OCI-M1 (cell line): Measurements from ENCODE around the gene NCBP3.
"Not testable (repeated sequence)": the region's sequence is repeated elsewhere in the genome, so short reads cannot be mapped to it uniquely, and the experiment has no call there.

Source experiments
- DNase-seq: peaks from one replicate; lab custom pipeline; 2025; lab: John Stamatoyannopoulos, UW

NCBP3 gene

DNA sequence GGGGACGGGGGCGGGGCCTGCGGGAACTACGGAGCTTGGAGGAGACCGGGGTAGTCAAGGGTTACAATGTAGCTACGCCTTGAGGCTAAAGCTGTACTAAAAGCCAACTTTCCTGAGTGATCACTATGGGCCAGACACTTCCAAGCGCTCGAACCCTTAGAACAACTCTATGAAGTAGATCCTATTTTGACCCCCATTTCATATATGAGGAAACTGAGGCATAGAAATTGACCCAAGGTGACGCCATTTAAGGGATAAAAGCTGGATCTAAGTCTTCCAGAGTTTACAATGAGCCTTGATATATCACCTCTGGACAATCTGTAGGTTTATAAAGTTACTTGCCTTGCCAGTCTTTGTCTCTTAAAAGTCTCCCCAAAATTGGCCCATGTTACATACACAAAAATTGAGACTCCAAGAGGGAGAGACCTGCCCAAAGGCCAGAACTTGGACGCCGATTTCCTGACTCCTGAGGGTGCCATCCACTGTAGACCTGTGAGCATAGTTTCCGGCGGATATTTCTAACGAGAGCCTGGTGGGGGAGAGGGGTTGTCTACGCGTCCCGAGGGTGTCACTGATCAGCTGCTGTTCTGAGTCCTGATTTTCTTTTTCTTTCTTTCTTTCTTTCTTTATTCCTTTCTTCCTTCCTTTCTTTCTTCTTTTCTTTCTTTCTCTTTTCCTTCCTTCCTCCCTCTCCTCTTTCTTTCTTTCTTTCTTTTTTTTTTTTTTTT is 555 bp upstream of the NCBP3 start:
- no peak for DNase-seq

DNA sequence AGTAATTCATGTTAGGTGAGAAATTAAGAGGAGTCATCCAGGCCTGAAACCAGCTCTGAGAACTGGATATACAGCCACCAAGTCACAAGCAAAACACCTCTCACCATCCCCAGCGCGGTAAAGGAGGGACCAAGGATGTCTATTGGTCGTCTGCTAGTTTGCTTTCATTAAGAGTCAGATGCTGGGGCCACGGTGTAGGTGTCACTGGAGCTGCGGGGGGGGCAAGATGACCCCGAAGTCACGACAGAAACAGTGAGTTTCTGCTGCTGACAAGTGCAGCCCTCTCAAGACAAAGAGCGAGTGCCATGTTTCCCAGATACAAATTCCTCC is 790 bp downstream of the NCBP3 start:
- DNase-seq, result peak; percentile 53

DNA sequence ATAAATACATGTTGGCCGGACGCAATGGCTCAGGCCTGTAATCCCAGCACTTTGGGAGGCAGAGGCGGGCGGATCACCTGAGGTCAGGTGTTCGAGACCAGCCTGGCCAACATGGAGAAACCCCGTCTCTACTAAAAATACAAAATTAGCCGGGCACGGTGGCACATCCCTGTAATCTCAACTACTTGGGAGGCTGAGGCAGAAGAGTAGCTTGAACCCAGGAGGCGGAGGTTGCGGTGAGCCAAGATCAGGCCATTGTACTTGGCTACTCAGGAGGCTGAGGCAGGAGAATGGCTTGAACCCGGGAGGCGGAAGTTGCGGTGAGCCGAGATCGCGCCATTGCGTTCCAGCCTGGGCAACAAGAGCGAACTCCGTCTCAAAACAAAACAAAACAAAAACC is 1.5 kb downstream of the NCBP3 start:
- not testable (repeated sequence) for DNase-seq

GRCh38 chr17:3843935-3844516 is 2.0 kb downstream of the NCBP3 start:
- peak; percentile 61 for DNase-seq

DNA sequence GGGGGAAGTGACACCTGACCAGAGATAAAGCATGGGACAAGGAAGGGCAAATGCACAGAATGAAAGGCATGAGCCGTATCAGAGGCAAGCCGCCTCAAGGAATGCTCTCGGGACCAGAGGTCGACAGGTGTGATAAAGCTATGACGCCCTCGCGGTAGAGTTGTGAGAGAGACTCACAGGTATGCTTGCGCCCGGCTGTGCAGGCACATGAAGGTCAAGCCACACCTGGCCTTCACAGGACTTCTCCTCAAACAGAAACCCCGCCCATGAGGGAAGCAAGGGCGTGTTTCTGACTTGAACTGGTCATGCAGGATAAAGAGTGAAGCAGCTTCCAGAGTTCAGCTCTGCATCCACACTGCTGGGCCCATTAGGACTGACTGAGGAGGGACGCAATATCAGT is 7.8 kb downstream of the NCBP3 start:
- DNase-seq, result no peak

DNA sequence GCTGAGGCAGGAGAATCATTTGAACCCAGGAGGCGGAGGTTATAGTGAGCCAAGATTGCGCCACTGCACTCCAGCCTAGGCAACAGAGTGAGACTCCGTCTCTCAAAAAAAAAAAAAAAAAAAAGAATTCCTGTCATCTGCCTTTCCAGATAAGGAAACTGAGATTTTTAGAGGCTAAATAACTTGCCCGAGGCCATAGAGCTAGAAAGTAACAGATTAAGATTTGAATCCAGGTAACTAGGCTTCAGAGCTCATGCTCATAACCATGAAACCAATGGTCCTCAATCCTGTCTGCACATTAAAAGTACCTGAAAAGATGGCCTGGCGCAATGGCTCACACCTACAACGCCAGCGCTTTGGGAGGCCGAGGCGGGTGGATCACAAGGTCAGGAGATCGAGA is 9.5 kb downstream of the NCBP3 start:
- DNase-seq, result no peak

DNA sequence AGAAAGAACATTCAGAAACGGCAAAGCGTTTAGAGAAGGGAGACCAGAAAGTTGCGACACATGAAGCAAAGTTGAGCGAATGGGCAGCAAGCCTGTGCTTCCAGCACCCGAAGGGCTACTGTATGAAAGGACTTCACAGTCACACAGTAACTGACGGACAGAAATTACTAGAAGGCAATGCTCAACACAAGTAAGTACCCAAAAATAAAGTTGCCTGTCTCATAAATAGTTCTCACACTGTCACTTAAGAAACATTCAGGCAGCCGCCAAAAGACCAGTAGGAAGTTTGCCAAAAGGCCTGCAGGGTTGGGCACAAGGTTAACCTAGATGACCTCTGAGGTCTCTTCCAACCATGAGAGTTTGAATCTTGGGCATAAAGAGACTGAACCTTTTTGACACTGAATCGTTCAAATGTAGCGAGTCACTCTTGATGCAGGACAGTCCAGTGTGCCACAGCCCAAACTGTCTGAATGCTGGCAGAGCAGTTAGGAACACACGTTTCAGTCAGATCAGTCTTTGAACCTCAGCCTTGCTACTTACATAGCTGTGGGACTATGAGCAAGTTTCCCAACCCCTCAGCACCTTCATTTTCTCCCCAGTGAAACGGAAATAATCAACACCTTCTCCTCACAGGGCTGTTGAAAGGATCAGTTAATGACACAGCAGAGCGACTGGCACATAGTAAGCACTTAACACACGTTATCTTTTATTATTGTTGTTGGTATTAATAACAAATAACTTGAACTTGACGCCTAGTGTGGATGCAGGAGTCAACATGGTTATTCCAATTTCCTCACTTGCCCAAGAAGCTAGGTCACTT is 10.4 kb downstream of the NCBP3 start:
- no peak for DNase-seq

DNA sequence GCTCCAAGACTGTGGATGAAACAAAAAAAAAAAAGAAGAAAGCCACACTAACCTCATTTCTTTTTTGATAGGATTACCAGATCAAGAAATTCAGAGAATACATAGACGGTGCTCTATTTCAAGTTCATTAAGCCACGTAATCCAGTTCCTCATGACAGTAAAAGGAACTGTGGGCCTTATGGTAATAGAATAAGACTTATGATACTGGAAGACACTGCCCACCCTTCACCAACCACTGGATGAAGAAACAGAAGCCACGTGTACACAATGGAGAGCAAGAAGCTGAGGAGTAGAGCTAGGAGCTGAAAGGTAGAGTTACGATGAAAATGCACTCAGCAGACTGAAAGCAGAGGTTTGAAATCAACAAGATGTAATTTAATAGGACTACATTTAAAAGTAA is 11.2 kb downstream of the NCBP3 start:
- no peak for DNase-seq

- DNase-seq, result no peak
Measured at GRCh38 chr17:3828852-3829232, 17.2 kb downstream of the NCBP3 start.

DNA sequence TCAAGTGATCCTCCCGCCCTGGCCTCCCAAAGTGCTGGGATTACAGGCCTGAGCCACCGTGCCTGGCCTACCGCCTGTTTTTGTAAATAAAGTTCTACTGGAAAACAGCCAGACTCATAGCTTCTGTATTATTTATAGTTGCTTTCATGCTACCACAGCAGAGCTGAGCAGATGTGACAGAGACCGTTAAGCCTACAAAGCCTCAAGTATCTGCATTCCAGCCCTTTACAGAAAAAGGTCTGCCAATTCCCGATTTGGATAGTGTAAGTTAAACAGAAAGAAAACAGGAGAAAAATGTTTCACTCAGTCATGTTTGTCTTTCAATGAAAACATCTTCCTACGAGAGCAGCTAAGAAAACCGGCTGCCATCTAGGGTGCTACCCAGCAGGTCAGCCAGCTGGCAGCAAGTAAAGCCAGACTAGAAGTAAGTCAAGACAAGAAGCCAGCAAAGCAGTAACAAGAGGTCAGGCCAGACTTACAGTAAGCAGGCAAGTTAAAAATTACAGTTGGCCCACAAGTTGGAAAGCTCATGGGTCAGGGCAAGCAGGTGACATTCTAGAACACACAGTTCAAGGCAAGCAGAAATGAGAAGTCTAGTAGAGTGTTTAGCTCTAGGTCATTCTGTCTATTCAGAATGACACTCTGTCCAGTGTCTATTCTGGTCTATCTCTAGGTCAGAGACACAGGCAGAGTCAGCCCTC is 17.7 kb downstream of the NCBP3 start:
- no peak for DNase-seq

DNA sequence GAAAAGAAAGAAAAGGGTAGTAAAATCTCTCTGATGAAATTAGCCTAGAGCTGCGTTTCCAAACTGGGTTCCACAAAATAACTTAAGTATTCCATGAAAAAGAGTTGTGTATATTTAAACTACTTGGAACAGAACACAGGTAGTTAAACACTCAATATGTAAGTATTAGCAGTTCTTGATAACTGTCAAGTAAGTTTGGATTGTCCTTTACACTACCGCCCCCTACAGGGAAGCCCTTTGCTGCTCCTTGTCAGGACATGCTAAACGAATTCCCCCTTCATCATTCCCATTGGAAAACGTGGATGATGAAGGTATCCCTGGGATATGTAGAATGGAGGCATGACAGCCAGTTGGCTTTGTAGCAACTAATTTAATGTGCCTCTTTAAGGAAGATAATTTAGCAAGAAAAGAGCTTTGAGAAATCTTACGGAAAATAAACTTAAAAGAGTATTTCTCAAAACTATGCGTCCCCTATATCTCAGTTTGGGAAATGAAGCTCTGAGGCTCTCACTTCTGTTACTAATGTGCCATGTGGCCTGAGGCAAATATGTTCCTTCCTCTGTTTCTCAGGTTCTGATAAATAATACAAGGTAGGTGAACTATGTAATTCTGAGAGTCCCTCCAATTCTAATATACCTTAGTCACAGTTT is 18.8 kb downstream of the NCBP3 start:
- DNase-seq, result peak; percentile 80

GRCh38 chr17:3826191-3826590 is 19.9 kb downstream of the NCBP3 start:
- DNase-seq, result no peak

DNA sequence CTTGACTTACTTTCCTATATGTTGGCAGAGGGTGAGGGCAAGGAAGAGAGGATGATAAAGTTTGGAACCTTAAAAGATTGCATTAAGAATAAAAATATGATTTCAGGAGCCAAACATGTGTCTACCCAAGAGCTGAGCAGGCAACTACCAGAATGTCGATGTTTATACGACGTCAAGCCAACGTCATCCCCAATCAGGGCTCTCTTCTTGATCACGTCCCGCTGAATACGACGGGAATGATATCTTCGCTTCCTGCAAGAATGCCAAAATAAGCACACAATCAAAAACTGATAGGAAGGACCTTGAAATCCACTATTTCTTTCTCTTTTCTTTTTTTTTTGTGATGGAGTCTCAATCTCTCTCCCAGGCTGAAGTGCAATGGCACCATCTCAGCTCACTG is 24.9 kb downstream of the NCBP3 start:
- no peak for DNase-seq

DNA sequence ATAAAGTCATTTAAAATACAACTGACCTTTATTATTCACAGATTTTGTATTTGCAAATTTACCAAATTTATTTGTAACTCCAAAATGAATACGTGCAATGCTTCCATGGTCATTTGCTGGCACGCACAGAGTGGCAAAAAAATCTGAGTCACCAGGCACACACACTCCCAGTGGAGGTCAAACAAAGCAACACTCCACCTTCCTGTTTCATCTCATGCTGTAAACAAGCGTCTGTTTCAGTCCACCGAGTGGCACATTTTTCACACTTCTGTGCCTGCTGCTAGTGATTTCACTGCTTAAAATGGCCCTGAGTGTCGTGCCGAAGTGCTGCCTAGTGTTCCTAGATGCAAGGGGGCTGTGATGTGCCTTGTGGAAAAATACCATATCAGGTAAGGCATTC is 27.3 kb downstream of the NCBP3 start:
- DNase-seq, result no peak

GRCh38 chr17:3817851-3818605 is 28.0 kb downstream of the NCBP3 start:
- DNase-seq, result no peak

DNA sequence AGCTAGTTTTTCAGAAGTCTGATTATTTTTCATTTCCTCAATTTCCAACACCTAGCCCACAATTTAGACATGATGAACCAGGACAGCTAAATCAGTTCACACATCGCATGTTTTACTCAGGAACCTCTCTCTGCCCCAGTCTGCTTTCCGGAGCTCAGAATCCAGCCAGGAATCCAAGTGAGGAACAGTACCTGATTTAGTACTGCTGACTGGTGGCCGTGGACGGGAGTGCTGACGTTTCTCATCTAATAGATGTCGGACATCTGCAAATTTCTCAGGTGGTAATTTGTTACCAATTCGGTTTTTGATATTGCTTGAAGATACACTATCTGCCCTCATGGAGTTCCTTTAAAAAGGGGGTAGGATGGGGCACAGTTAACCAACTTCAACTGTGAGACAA is 30.1 kb downstream of the NCBP3 start:
- no peak for DNase-seq

DNA sequence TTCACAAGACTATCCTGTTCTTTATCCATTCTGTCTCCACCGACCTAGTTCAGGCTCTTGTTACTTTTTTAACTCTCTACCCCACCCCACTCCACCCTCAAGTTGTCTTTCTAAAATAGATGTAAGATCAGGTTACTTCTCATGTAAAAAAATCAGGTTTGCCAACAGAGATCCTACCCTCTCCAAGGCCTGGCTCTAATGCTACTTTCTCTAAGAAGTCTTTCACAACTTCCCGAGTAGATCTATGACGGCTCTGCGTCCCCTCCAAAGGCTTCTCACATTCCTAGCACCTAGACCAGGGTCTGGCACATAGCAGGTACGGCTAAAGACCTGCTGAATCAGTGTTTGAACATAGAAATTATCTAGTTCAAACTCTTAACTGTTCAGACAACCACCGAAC is 30.9 kb downstream of the NCBP3 start:
- no peak for DNase-seq

- DNase-seq, result no peak
Measured at GRCh38 chr17:3814361-3814760, 31.7 kb downstream of the NCBP3 start.

GRCh38 chr17:3813171-3813570 is 32.9 kb downstream of the NCBP3 start:
- DNase-seq, result no peak

DNA sequence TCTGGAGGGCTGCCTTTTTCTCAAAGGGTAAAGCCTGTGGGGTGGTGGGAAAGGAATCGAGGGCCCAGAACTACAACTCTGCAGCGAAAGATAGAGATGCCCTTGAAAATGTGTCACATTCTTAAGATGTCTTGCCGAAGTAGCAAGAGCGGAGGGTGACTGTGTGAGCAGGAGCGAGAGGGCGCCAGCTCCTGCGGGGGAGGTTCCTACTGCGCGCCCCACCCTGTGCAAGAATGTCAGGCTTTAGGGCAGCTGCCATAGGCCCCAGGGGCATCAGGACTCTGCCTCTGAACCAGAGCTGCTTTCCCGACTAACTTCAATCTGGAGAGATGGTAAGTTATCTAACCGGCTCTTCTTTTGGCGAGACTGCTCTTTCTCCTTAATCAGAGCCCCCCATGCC is 33.3 kb downstream of the NCBP3 start:
- DNase-seq, result no peak

DNA sequence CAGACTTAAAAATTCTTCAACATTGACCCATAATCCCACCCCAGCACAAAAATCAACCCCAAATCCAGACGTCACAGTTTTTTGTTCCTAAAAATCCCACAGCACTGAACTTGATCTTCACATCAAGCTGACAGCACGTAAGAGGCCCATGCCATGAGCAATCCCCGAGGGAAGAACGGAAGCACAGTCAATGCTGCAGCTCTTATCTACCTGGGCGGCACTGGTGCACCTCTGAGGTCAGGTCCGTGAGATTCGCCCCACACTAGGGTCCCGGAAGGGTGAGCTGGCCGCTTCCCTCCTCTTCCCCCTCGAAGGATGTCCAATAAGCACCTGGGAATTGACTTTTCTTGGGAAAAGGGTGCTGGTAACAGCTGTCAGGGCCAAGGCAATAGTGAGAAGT is 33.8 kb downstream of the NCBP3 start:
- no peak for DNase-seq

- DNase-seq, result no peak
Measured at GRCh38 chr17:3810019-3810418, 36.0 kb downstream of the NCBP3 start.
